MG63 (cell line): ENCODE measurements around the gene DLG2. TPM values are rescaled to one million over a fixed set of nuclear protein-coding genes. Genes with fewer than 3 reads are reported as not detected.

Experiments
- DNase-seq: peaks from one replicate; pipeline ENCODE4 v3.0.0-alpha.2; 2020
- H3K27me3 ChIP-seq: fragments of 250-450 bp; sonication (Bioruptor Pico); 2 replicates; pipeline ENCODE4 v1.5.1; 2020; ENCODE audit warnings: mild to moderate bottlenecking, moderate library complexity
- H3K36me3 ChIP-seq: fragments of 250-450 bp; sonication (Bioruptor Pico); 2 replicates; pipeline ENCODE4 v1.5.1; 2020; ENCODE audit warnings: mild to moderate bottlenecking, moderate library complexity
- H3K4me3 ChIP-seq: fragments of 250-450 bp; sonication (Bioruptor Pico); 2 replicates; pipeline ENCODE4 v1.5.1; 2020; ENCODE audit warnings: mild to moderate bottlenecking, moderate library complexity
- H3K9me3 ChIP-seq: fragments of 250-450 bp; sonication (Bioruptor Pico); 2 replicates; pipeline ENCODE4 v1.5.1; 2020; ENCODE audit warnings: mild to moderate bottlenecking, moderate library complexity
- total RNA-seq: library from RNA; depleted of rRNA; stranded (reverse); fragments of >200 nt; shearing (Covaris generic); gene quantifications from 2 replicates; pipeline ENCODE4 v1.2.3, GENCODE V29; 2014; ENCODE audit warnings: low replicate concordance

DLG2 gene
- total RNA-seq, 1 experiment from 2014 or later, result 0.10 TPM

- DNase-seq, result no peak
- no peaks in the 10 kb centered on the region for H3K9me3 ChIP-seq
- H3K36me3 ChIP-seq, result no peaks in the 10 kb centered on the region
- no peaks in the 10 kb centered on the region for H3K27me3 ChIP-seq
- H3K4me3 ChIP-seq, result no peak overlapping the region
Observed at GRCh38 chr11:84247129-84247528, 1380.0 kb downstream of the DLG2 start.

GRCh38 chr11:84243629-84244263 is 1383.4 kb downstream of the DLG2 start:
- H3K4me3 ChIP-seq, result no peak overlapping the region
- H3K36me3 ChIP-seq, result no peaks in the 10 kb centered on the region
- no peak for DNase-seq
- H3K27me3 ChIP-seq, result no peaks in the 10 kb centered on the region
- H3K9me3 ChIP-seq, result no peaks in the 10 kb centered on the region

- no peaks in the 10 kb centered on the region for H3K27me3 ChIP-seq
- DNase-seq, result no peak
- no peaks in the 10 kb centered on the region for H3K36me3 ChIP-seq
- no peak overlapping the region for H3K4me3 ChIP-seq
- no peaks in the 10 kb centered on the region for H3K9me3 ChIP-seq
Observed at GRCh38 chr11:84241343-84242131, 1385.6 kb downstream of the DLG2 start.

GRCh38 chr11:84240847-84241246 is 1386.3 kb downstream of the DLG2 start:
- Histone ChIP-seq H3K27me3 (no peaks in the 10 kb centered on the region), H3K36me3 (no peaks in the 10 kb centered on the region), H3K4me3 (no peak overlapping the region), H3K9me3 (no peaks in the 10 kb centered on the region)
- DNase-seq, result no peak

GRCh38 chr11:84236436-84236835 is 1390.7 kb downstream of the DLG2 start:
- no peaks in the 10 kb centered on the region for H3K36me3 ChIP-seq
- DNase-seq, result no peak
- H3K9me3 ChIP-seq, result no peaks in the 10 kb centered on the region
- no peak overlapping the region for H3K4me3 ChIP-seq
- no peaks in the 10 kb centered on the region for H3K27me3 ChIP-seq

- H3K9me3 ChIP-seq, result no peaks in the 10 kb centered on the region
- no peaks in the 10 kb centered on the region for H3K36me3 ChIP-seq
- H3K4me3 ChIP-seq, result no peak overlapping the region
- no peak for DNase-seq
- no peaks in the 10 kb centered on the region for H3K27me3 ChIP-seq
Observed at GRCh38 chr11:84234462-84235202, 1392.5 kb downstream of the DLG2 start.

- no peaks in the 10 kb centered on the region for H3K27me3 ChIP-seq
- no peak overlapping the region for H3K4me3 ChIP-seq
- no peaks in the 10 kb centered on the region for H3K9me3 ChIP-seq
- H3K36me3 ChIP-seq, result no peaks in the 10 kb centered on the region
- no peak for DNase-seq
Observed at GRCh38 chr11:84234011-84234410, 1393.1 kb downstream of the DLG2 start.

GRCh38 chr11:84232511-84232910 is 1394.6 kb downstream of the DLG2 start:
- Histone ChIP-seq H3K9me3 (no peaks in the 10 kb centered on the region), H3K36me3 (no peaks in the 10 kb centered on the region), H3K4me3 (no peak overlapping the region), H3K27me3 (no peaks in the 10 kb centered on the region)
- DNase-seq, result no peak

- Histone ChIP-seq H3K9me3 (no peaks in the 10 kb centered on the region), H3K4me3 (no peak overlapping the region)
Observed at GRCh38 chr11:84230402-84230801, 1396.7 kb downstream of the DLG2 start.

GRCh38 chr11:84227970-84228665 is 1399.0 kb downstream of the DLG2 start:
- Histone ChIP-seq H3K9me3 (no peaks in the 10 kb centered on the region), H3K4me3 (no peak overlapping the region), H3K27me3 (no peaks in the 10 kb centered on the region), H3K36me3 (no peaks in the 10 kb centered on the region)
- DNase-seq, result no peak

More at GRCh38 chr11:84230402-84230801, 1396.7 kb downstream of the DLG2 start:
- DNase-seq, result no peak
- no peaks in the 10 kb centered on the region for H3K27me3 ChIP-seq
- H3K36me3 ChIP-seq, result no peaks in the 10 kb centered on the region

GRCh38 chr11:84224042-84224441 is 1403.1 kb downstream of the DLG2 start:
- DNase-seq, result no peak
- no peaks in the 10 kb centered on the region for H3K9me3 ChIP-seq
- no peaks in the 10 kb centered on the region for H3K36me3 ChIP-seq
- no peak overlapping the region for H3K4me3 ChIP-seq
- no peaks in the 10 kb centered on the region for H3K27me3 ChIP-seq

- Histone ChIP-seq H3K27me3 (no peaks in the 10 kb centered on the region), H3K4me3 (no peak overlapping the region), H3K9me3 (no peaks in the 10 kb centered on the region), H3K36me3 (no peaks in the 10 kb centered on the region)
- DNase-seq, result no peak
Observed at GRCh38 chr11:84218318-84218717, 1408.8 kb downstream of the DLG2 start.

- Histone ChIP-seq H3K36me3 (no peaks in the 10 kb centered on the region), H3K27me3 (no peaks in the 10 kb centered on the region), H3K9me3 (no peaks in the 10 kb centered on the region), H3K4me3 (no peak overlapping the region)
- no peak for DNase-seq
Observed at GRCh38 chr11:84215672-84216071, 1411.5 kb downstream of the DLG2 start.

GRCh38 chr11:84214557-84214956 is 1412.6 kb downstream of the DLG2 start:
- Histone ChIP-seq H3K9me3 (no peaks in the 10 kb centered on the region), H3K36me3 (no peaks in the 10 kb centered on the region), H3K4me3 (no peak overlapping the region), H3K27me3 (no peaks in the 10 kb centered on the region)
- no peak for DNase-seq

GRCh38 chr11:84212468-84213390 is 1414.4 kb downstream of the DLG2 start:
- peak overlapping the region; percentile 48 for H3K4me3 ChIP-seq
- peak; percentile 28 for DNase-seq
- no peaks in the 10 kb centered on the region for H3K36me3 ChIP-seq
- no peaks in the 10 kb centered on the region for H3K27me3 ChIP-seq
- no peaks in the 10 kb centered on the region for H3K9me3 ChIP-seq

GRCh38 chr11:84211896-84212295 is 1415.2 kb downstream of the DLG2 start:
- Histone ChIP-seq H3K9me3 (no peaks in the 10 kb centered on the region), H3K27me3 (no peaks in the 10 kb centered on the region), H3K36me3 (no peaks in the 10 kb centered on the region), H3K4me3 (peak overlapping the region; percentile 48)
- no peak for DNase-seq
